Neuronal stem cell (in vitro differentiated cells): ENCODE results near the gene SRGAP2C.
"Not testable (repeated sequence)": the region's sequence is repeated elsewhere in the genome, so short reads cannot be mapped to it uniquely, and the experiment has no call there.

Experiments used
- DNase-seq: peaks from one replicate; pipeline ENCODE4 v3.0.0-alpha.2; 2013; ENCODE audit warnings: low spot score
- H2AFZ ChIP-seq: one replicate; pipeline ENCODE4 v1.6.1; 2013; ENCODE audit warnings: mild to moderate bottlenecking, low read length, inconsistent platforms
- H2AK5ac ChIP-seq: 2 replicates; pipeline ENCODE4 v1.6.1; 2013; ENCODE audit warnings: low read depth, mild to moderate bottlenecking, inconsistent platforms, low read length, moderate library complexity, mixed read lengths
- H2BK120ac ChIP-seq: 2 replicates; pipeline ENCODE4 v1.6.1; 2013; ENCODE audit warnings: low read depth, mild to moderate bottlenecking, inconsistent platforms, low read length, moderate library complexity, mixed read lengths
- H2BK12ac ChIP-seq: one replicate; pipeline ENCODE4 v1.6.1; 2013; ENCODE audit warnings: low read length, inconsistent platforms
- H2BK15ac ChIP-seq: 2 replicates; pipeline ENCODE4 v1.6.1; 2013; ENCODE audit warnings: mild to moderate bottlenecking, low read length, inconsistent platforms, mixed read lengths
- H2BK5ac ChIP-seq: one replicate; pipeline ENCODE4 v1.6.1; 2013; ENCODE audit warnings: inconsistent platforms, mild to moderate bottlenecking, low read length, moderate library complexity
- H3K14ac ChIP-seq: one replicate; pipeline ENCODE4 v1.6.1; 2013; ENCODE audit warnings: low read length, inconsistent platforms
- H3K18ac ChIP-seq: 2 replicates; pipeline ENCODE4 v1.6.1; 2013; ENCODE audit warnings: low read length, inconsistent platforms
- H3K23ac ChIP-seq: 2 replicates; pipeline ENCODE4 v1.6.1; 2013; ENCODE audit warnings: low read depth, mild to moderate bottlenecking, mixed read lengths, low read length, inconsistent platforms; ENCODE audit not compliant: poor library complexity
- H3K27ac ChIP-seq: replicated peaks from 3 replicates; pipeline ENCODE4 v1.5.1; 2013; ENCODE audit warnings: low read length, inconsistent platforms
- H3K27me3 ChIP-seq, 3 experiments: 2 replicates each; pipeline ENCODE4 v1.6.1; 2013; ENCODE audit warnings: low read length in 3 of 3, mild to moderate bottlenecking in 2 of 3, inconsistent platforms in 1 of 3, low read depth in 1 of 3, mixed read lengths in 1 of 3, moderate library complexity in 1 of 3; ENCODE audit not compliant: control insufficient read depth in 3 of 3, insufficient read depth in 3 of 3
- H3K36me3 ChIP-seq, 2 donors: replicated peaks in 1 of 2; 2 replicates each; pipeline ENCODE4 v1.6.1; 2013; ENCODE audit warnings: low read length in 2 of 2; ENCODE audit not compliant: control insufficient read depth in 2 of 2, insufficient read depth in 2 of 2
- H3K4ac ChIP-seq: 2 replicates; pipeline ENCODE4 v1.6.1; 2013; ENCODE audit warnings: inconsistent platforms, mild to moderate bottlenecking, low read length, moderate library complexity
- H3K4me1 ChIP-seq, 2 donors: 1 replicate in 1 of 2; 2 replicates in 1 of 2; pipeline ENCODE4 v1.6.1; 2013; ENCODE audit warnings: low read length in 2 of 2, low read depth in 1 of 2; ENCODE audit not compliant: control insufficient read depth in 2 of 2, insufficient read depth in 1 of 2
- H3K4me2 ChIP-seq: one replicate; pipeline ENCODE4 v1.6.1; 2013; ENCODE audit warnings: mild to moderate bottlenecking, low read length, inconsistent platforms; ENCODE audit not compliant: insufficient read depth, poor library complexity, severe bottlenecking
- H3K4me3 ChIP-seq, 2 donors: 2 replicates each; pipeline ENCODE4 v1.5.1; 2013; ENCODE audit warnings: low read length in 2 of 2, mild to moderate bottlenecking in 2 of 2, inconsistent platforms in 1 of 2, moderate library complexity in 1 of 2
- H3K79me1 ChIP-seq: one replicate; pipeline ENCODE4 v1.6.1; 2013; ENCODE audit warnings: low read depth, mild to moderate bottlenecking, inconsistent platforms, low read length, moderate library complexity
- H3K9ac ChIP-seq: one replicate; pipeline ENCODE4 v1.6.1; 2013; ENCODE audit warnings: mild to moderate bottlenecking, low read depth, low read length, inconsistent platforms; ENCODE audit not compliant: poor library complexity
- H3K9me3 ChIP-seq, 2 donors: replicated peaks in 1 of 2; 2 replicates each; pipeline versions ENCODE3 to v1.6.1; 2013; ENCODE audit warnings: low read length in 2 of 2, mild to moderate bottlenecking in 2 of 2, inconsistent platforms in 1 of 2, low read depth in 1 of 2, mixed read lengths in 1 of 2, moderate library complexity in 1 of 2; ENCODE audit not compliant: control insufficient read depth in 2 of 2, insufficient read depth in 1 of 2
- H4K8ac ChIP-seq: one replicate; pipeline ENCODE4 v1.6.1; 2013; ENCODE audit warnings: low read depth, mild to moderate bottlenecking, inconsistent platforms, low read length, moderate library complexity
- H4K91ac ChIP-seq: one replicate; pipeline ENCODE4 v1.6.1; 2013; ENCODE audit warnings: low read length, low read depth, mild to moderate bottlenecking, inconsistent platforms; ENCODE audit not compliant: poor library complexity
- WGBS, 2 donors: extraction: QIAGEN DNeasy Blood & Tissue Kit; methylation state at CpG; one replicate each; pipeline ENCODE4 v1.1.7; 2013; ENCODE audit warnings: missing lambda C conversion rate in 2 of 2, mixed read lengths in 1 of 2; ENCODE audit not compliant: insufficient read length in 2 of 2, insufficient replicate concordance in 1 of 2; ENCODE audit errors: extremely low coverage in 2 of 2; 5-methylcytosine and 5-hydroxymethylcytosine counted together

The SRGAP2C gene

GRCh38 chr1:121243913-121244312 lies 59.1 kb downstream of the SRGAP2C start:
- not testable (repeated sequence) for H2BK15ac ChIP-seq, H3K18ac ChIP-seq, H4K8ac ChIP-seq, H3K79me1 ChIP-seq, H2BK12ac ChIP-seq, H4K91ac ChIP-seq, H2AK5ac ChIP-seq, DNase-seq, H3K27ac ChIP-seq, H3K14ac ChIP-seq, H3K36me3 ChIP-seq, H3K9me3 ChIP-seq, H2BK5ac ChIP-seq, H3K4ac ChIP-seq, H2AFZ ChIP-seq, H2BK120ac ChIP-seq, H3K4me1 ChIP-seq, H3K23ac ChIP-seq, H3K4me2 ChIP-seq, H3K27me3 ChIP-seq, H3K9ac ChIP-seq, H3K4me3 ChIP-seq
- no CpG with 5 or more reads among the region's 1 CpG for WGBS, 2 donors

DNA sequence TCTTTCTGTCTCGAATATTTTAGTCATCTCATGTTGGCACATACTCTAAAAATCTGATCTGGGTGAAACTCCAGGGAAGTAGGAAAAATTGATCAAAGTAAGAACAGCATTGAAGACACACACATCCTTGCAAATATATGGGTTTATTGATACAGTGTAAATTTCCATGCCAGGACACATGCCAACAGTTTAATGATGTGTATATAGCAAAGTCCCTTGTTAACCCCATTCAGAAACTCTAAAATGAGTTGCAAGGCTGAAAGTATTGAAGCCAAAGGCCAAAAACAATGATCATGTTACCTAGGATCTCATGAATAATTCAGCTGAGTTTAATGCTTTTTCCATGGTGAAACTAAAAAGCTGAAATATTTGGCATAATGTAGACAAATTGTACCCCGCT lies 61.6 kb downstream of the SRGAP2C start:
- no CpG with 5 or more reads among the region's 2 CpGs for WGBS, 2 donors
- H2BK120ac ChIP-seq, H4K91ac ChIP-seq, H3K79me1 ChIP-seq, H2BK15ac ChIP-seq, H3K27me3 ChIP-seq, H2AK5ac ChIP-seq, H3K4me2 ChIP-seq, H3K4me3 ChIP-seq, DNase-seq, H3K23ac ChIP-seq, H3K9me3 ChIP-seq, H3K9ac ChIP-seq, H3K4me1 ChIP-seq, H3K27ac ChIP-seq, H2AFZ ChIP-seq, H4K8ac ChIP-seq, H3K18ac ChIP-seq, H3K14ac ChIP-seq, H2BK12ac ChIP-seq, H3K36me3 ChIP-seq, H3K4ac ChIP-seq, H2BK5ac ChIP-seq: not testable (repeated sequence)

GRCh38 chr1:121252656-121253055 lies 67.9 kb downstream of the SRGAP2C start:
- H2BK120ac ChIP-seq, H2AK5ac ChIP-seq, H2BK12ac ChIP-seq, H3K27me3 ChIP-seq, H3K18ac ChIP-seq, H3K36me3 ChIP-seq, H2BK15ac ChIP-seq, H3K4ac ChIP-seq, H2BK5ac ChIP-seq, DNase-seq, H2AFZ ChIP-seq, H3K4me3 ChIP-seq, H3K4me2 ChIP-seq, H3K27ac ChIP-seq, H4K8ac ChIP-seq, H3K14ac ChIP-seq, H4K91ac ChIP-seq, H3K79me1 ChIP-seq, H3K9ac ChIP-seq, H3K23ac ChIP-seq, H3K4me1 ChIP-seq, H3K9me3 ChIP-seq: not testable (repeated sequence)
- no CpG with 5 or more reads among the region's 4 CpGs for WGBS, 2 donors

DNA sequence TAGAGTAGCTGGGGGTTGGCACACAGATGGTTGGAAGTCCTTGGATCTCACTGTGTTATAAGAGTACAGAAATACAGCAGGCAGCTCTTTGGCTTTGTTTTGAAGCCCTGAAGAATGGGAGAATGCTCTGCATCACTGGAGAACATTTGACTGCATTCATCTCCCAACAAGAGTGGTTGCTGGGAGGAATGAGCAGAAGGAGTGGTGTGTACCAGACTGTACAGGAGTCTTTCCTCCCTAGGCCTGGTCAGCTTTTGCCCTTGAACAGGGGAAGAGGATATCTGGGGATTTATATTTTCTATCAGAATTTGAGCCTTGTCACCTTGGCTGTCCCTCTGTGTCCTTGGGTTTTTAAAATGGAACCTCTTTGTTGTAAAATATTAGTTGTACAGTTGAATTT lies 69.8 kb downstream of the SRGAP2C start:
- H2BK15ac ChIP-seq, H3K4ac ChIP-seq, H3K36me3 ChIP-seq, H2BK5ac ChIP-seq, H2AFZ ChIP-seq, H3K9me3 ChIP-seq, H3K4me1 ChIP-seq, H4K8ac ChIP-seq, DNase-seq, H3K4me3 ChIP-seq, H3K27me3 ChIP-seq, H3K27ac ChIP-seq, H2BK120ac ChIP-seq, H3K18ac ChIP-seq, H2AK5ac ChIP-seq, H4K91ac ChIP-seq, H3K23ac ChIP-seq, H2BK12ac ChIP-seq, H3K9ac ChIP-seq, H3K14ac ChIP-seq, H3K79me1 ChIP-seq, H3K4me2 ChIP-seq: not testable (repeated sequence)
